Activated CD8-positive, alpha-beta memory T cell treated with anti-CD3 and anti-CD28 coated beads, Interleukin-2, amount 50 U/mL, for 1 hour (primary cell): ENCODE measurements around the gene DYSF.
A peak's percentile ranks its signal among the peaks of the same experiment; 100 is the strongest.
"Not testable (repeated sequence)": the region's sequence is repeated elsewhere in the genome, so short reads cannot be mapped to it uniquely, and the experiment has no call there.

Experiments
- DNase-seq: peaks from one replicate; pipeline ENCODE4 v3.0.0-alpha.2; 2020; ENCODE audit errors: extremely low read depth

Gene DYSF

GRCh38 chr2:71453404-71454220, at the start of gene DYSF:
TSS of gene DYSF (plus strand) at chr2:71453561.
- no peak for DNase-seq

DNA sequence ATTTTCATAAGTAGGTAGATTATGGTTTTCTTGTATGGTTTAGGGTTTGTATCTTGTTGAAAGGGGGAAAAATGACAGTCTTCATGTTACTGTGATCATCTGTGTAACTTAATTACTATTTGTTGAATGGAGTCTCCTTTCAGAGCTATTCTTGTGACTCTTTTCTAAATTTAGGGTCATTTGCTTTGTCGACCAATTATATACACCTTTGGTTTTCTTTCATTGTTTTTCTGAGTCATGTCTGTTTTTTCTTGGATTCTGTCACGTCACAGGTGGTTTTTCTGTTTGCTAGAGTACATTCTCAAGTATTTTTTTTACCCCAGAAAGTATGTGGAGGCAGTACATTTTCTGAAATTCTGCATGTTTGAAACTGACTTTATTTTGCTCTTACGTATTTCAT, 43.8 kb upstream of the DYSF start:
- DNase-seq, result no peak

DNA sequence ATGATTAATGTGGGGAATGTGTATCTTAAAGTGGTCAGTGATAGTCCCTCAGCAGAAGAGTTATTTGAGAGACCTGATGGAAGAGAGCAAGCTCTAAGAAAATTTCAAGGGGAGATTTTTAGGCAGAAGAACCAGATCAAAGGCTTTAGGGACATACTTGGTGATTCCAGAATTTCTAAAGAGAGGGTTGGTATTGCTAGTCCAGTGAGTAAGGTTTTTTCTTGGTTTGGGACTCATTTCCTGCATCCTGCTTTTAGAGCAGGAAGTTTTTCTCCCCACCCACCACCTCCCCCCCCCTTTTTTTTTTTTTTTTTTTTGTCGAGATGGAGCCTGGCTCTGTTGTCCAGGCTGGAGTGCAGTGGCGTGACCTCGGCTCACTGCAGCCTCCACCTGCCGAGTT, 42.7 kb upstream of the DYSF start:
- DNase-seq, result no peak

DNA sequence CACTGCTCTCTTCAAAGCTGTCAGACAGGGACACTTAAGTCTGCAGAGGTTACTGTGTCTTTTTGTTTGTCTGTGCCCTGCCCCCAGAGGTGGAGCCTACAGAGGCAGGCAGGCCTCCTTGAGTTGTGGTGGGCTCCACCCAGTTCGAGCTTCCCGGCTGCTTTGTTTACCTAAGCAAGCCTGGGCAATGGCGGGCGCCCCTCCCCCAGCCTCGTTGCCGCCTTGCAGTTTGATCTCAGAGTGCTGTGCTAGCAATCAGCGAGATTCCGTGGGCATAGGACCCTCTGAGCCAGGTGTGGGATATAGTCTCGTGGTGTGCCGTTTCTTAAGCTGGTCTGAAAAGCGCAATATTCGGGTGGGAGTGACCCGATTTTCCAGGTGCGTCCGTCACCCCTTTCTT, 36.5 kb upstream of the DYSF start:
- not testable (repeated sequence) for DNase-seq

GRCh38 chr2:71417300-71418202, 35.8 kb upstream of the DYSF start:
- peak; percentile 1 for DNase-seq

- no peak for DNase-seq
These were observed 34.2 kb upstream of the DYSF start for GRCh38 chr2:71419145-71419544.

DNA sequence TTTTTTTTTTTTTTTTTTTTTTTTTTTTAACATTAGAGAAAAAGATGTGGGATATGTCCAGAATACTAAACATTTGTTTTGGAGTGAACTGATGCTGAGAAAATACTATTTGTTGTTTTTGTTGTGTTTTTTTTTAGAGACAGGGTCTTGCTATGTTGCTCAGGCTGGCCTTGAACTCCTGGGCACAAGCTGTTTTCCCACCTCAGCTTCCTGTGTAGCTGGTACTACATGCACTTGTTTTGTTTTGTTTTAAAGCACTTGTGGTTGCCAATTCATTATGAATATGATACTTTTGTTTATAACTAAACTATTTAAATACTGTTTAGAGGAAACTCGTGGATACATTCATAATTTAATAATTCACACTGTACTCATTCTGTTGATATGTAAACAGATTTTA, 33.4 kb upstream of the DYSF start:
- DNase-seq, result no peak

DNA sequence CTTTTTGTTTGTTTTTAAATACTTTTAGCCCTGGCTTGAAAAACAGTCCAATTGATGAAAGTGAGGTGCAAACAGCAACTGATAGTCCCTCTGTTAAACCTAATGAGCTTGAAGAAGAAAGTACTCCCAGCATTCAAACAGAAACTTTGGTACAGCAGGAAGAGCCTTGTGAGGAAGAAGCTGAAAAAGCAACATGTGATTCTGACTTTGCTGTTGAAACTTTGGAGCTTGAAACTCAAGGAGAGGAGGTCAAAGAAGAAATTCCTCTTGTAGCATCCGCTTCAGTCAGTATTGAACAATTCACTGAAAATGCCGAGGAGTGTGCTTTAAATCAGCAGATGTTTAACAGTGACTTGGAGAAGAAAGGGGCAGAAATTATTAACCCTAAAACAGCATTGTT, 30.6 kb upstream of the DYSF start:
- DNase-seq, result no peak

GRCh38 chr2:71423817-71424420, 29.4 kb upstream of the DYSF start:
- DNase-seq, result no peak

DNA sequence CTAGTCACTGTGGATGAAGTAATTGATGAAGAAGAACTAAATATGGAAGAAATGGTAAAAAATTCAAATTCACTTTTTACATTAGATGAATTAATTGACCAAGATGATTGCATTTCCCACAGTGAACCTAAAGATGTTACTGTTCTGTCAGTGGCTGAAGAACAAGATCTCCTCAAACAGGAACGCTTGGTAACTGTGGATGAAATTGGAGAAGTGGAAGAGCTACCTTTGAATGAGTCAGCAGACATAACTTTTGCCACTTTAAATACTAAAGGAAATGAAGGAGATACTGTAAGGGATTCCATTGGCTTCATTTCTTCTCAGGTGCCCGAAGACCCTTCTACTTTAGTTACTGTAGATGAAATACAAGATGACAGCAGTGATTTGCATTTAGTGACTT, 26.6 kb upstream of the DYSF start:
- DNase-seq, result no peak

- no peak for DNase-seq
These were observed 24.6 kb upstream of the DYSF start for GRCh38 chr2:71428472-71429383.

- not testable (repeated sequence) for DNase-seq
These were observed 8.2 kb upstream of the DYSF start for GRCh38 chr2:71445142-71445541.

- DNase-seq, result no peak
These were observed 6.9 kb upstream of the DYSF start for GRCh38 chr2:71446505-71446904.

GRCh38 chr2:71449343-71449742, 4.0 kb upstream of the DYSF start:
- DNase-seq, result no peak

DNA sequence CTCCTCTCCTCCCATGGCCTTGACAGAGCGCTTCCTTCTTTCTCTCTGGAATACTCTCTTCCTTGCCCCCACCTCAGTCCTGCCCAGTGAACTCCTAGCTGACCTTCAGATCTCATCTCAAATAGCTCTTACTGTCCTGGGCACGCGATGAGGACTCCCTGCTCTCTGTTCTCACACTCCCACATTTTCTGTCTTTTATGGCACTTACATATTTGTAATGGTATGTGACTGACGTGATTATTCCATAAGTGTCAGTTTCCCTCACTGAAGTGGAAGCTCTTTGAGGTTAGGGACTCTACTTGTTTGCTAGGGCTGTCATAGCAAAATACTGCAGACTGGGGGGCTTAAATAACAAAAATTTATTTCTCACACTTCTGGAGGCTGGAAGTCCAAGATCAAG, 1.7 kb upstream of the DYSF start:
- DNase-seq, result no peak

DNA sequence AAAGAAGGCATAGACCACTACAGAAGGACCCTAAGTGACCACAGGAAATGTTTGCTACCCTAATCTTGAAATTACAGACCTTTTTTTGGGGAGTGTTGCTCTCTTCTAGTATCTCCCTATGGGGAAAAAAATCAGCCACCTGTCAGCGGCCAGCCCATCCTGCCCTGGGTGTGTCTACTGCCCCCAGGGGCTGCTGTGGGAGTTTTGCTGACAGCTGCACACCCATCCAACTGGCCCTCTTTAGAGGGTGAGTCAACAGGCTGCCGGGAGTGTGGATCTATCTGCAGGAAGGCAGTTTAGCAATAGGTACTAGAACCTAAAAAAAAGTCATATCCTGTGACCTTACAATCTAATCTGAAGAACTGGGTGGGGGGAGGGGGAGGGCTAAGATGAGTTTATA, 796 bp upstream of the DYSF start:
- no peak for DNase-seq

GRCh38 chr2:71454221-71455010, 1.1 kb downstream of the DYSF start:
- no peak for DNase-seq

DNA sequence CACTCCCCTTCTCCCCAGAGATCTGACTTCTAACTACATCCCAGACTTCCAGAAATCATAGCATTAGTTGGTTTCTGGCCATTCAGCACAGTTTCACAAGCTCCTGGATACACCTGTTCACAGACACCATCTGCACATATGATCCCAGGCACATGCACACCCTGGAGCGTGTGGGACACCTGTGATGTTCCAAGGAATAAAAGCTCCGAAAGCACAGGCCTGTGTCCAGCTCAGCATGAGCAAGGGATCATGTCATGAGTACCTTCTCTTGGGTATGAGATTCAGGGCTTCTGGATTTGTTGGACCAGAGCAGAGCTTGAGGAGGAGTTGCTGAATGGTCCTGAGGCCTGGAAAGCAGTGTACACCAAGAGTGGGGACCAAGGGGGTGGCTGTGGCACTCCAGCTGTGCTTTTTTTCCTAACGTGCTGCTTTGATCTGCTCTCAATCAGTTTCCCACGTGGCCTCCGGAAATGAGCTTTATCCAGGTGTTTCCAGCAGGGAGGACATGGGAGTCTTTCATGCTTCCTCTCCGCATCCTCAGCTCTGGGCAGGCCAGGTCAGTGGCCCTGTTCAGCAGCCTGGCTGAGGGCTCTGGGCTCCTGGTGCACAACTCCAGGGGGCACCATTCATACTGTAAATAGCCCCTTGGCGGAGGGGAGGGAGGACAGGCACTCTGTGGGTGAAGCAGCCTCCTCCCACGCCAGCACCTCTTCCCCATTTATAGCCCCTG, 1.8 kb downstream of the DYSF start:
- DNase-seq, result no peak

DNA sequence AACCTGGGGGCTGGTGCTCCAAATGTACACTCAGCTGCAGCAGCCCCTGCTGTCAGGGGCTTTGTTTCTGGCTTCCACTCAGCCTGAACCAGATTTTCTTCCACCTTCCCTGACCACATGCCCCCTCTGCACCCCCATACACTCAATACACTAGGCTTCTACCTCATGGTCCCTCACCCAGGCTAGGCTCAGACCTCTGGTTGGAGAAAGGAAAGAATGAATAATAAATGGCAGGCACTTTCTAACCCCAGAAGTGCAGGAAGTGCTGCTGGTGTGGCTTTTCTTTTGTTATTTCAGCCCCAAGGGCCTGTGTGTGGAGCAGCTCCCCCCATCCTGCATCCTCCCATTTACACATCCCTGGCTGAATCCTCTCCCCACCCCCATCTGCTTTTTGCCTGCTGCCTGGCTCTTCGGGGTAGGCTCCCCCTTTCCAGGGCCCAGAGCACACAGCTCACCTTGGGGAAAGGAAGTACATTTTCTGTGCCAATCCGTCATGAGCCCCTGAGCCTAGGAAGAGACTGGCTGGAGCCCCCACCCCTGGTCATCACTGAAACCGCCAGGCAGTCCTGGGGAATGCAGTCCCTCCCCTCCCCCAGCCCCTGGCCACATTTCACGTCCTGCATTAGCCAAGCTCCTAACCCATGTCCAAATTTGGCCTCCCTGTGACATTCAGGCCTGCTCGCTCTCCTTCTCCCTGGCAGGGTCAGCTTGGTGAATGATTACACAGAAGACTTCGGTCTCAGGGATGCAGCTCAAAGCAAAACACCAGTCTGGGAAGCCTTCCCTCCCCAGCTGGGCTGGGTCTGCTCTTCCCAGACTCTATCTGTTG, 2.6 kb downstream of the DYSF start:
- DNase-seq, result no peak
